ENCODE data around the gene GABARAPL2. TPM values are rescaled to one million over a fixed set of nuclear protein-coding genes. Genes with fewer than 3 reads are reported as not detected.
A peak's percentile ranks its signal among the peaks of the same experiment; 100 is the strongest.
"Not testable (repeated sequence)": the region's sequence is repeated elsewhere in the genome, so short reads cannot be mapped to it uniquely, and the experiment has no call there.

Gene GABARAPL2
- total RNA-seq, 1 donor from 2014 or later, result 222 TPM

DNA sequence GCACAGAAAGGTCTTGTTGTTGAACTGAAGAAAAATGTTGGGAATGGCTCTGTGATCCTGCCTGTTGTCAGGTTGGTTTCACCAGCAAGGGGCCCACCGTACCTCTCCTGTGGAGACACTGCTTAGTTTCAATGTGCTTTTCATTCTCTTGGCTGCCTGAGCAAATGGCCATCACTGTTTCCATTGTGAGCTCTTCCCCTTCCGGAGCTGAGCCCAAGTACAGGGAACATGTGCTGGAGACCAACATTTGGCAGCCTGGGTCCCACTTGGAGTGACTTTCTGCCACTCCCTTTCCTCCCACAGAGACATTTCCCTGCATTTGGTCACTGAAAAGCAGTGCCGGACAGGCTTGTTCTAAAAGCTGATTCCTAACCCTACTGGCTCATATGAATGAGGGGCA is 23.1 kb downstream of the GABARAPL2 start:
- Mint-ChIP-seq H3K27ac (ENCODE audit: unreplicated experiment) (peak overlapping the region; percentile 59), H3K4me1 (ENCODE audit: unreplicated experiment) (peaks cover 28% of the 10 kb centered on the region), H3K9me3 (ENCODE audit: unreplicated experiment) (no peaks in the 10 kb centered on the region), H3K36me3 (ENCODE audit: low read depth, unreplicated experiment) (peaks cover 32% of the 10 kb centered on the region), H3K27me3 (ENCODE audit: unreplicated experiment) (peaks cover 6% of the 10 kb centered on the region), H3K4me3 (ENCODE audit: unreplicated experiment) (peak overlapping the region; percentile 4)
- DNase-seq (ENCODE audit: low spot score), result no peak
- TF ChIP-seq, protein P1, sequence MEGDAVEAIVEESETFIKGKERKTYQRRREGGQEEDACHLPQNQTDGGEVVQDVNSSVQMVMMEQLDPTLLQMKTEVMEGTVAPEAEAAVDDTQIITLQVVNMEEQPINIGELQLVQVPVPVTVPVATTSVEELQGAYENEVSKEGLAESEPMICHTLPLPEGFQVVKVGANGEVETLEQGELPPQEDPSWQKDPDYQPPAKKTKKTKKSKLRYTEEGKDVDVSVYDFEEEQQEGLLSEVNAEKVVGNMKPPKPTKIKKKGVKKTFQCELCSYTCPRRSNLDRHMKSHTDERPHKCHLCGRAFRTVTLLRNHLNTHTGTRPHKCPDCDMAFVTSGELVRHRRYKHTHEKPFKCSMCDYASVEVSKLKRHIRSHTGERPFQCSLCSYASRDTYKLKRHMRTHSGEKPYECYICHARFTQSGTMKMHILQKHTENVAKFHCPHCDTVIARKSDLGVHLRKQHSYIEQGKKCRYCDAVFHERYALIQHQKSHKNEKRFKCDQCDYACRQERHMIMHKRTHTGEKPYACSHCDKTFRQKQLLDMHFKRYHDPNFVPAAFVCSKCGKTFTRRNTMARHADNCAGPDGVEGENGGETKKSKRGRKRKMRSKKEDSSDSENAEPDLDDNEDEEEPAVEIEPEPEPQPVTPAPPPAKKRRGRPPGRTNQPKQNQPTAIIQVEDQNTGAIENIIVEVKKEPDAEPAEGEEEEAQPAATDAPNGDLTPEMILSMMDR (IDR thresholded peaks at IDR 0.05; ENCODE audit: unreplicated experiment), result no peak

DNA sequence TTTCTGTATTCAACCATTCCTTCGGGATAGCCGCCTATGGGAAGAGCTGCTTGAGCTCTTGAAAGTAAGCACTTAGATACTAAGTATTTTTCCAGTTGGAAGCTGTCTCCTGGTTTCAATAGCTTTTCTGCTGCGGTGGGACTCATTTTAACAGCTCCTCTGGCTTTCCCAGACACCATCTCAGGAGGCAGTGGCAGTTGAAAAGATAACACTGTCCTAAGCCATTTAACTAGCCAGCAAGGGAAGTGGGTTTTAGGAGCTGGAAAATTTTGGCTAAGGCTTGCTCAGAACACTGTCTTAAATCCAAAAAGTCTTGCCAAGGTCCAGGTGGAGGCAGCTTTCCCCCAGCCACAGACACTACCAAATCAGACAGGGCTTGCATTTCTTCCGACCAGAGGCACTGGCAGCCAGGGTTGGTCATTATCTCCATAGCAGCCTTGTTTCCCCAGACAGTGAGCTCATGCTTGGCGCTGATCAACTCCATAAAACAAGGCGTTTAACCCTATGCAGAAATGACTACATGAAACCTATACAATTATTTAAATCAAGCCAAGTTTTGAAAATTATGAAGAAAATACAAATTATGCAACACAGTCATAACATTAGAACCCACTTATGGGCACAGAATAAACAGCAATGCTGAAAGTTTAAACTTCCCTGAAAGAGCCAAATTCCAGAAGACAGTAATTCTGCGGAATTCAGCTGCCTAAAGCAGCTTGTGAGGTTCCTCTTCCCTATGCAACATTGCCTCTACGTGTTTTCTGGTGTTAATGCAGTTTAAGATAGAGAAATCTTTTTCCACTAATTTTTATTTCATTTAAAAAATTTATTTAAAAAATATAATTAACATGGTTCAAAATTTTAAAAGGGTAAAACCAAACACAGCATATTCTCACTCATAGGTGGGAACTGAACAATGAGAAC is 25.0 kb downstream of the GABARAPL2 start:
- Mint-ChIP-seq H3K9me3 (ENCODE audit: unreplicated experiment) (no peaks in the 10 kb centered on the region), H3K4me3 (ENCODE audit: unreplicated experiment) (no peak overlapping the region), H3K36me3 (ENCODE audit: low read depth, unreplicated experiment) (peaks cover 21% of the 10 kb centered on the region), H3K4me1 (ENCODE audit: unreplicated experiment) (peaks cover 39% of the 10 kb centered on the region), H3K27me3 (ENCODE audit: unreplicated experiment) (peaks cover 4% of the 10 kb centered on the region), H3K27ac (ENCODE audit: unreplicated experiment) (peak overlapping the region; percentile 90)
- TF ChIP-seq, protein P1 (IDR thresholded peaks at IDR 0.05; ENCODE audit: unreplicated experiment), result no peak
- no peak for DNase-seq (ENCODE audit: low spot score)

DNA sequence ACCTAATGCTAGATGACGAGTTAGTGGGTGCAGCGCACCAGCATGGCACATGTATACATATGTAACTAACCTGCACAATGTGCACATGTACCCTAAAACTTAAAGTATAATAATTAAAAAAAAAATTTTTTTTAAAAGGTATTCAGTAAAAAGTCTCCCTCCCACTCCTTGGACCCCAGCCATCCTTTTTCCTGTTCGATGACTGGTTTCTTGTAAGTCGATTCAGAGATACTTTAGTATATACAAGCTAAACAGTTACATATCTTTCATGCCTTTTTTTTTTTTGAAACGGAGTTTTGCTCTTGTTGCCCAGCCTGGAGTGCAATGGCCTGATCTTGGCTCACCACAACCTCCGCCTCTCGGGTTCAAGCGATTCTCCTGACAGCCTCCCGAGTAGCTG is 25.7 kb downstream of the GABARAPL2 start:
- peaks cover 39% of the 10 kb centered on the region for H3K4me1 Mint-ChIP-seq (ENCODE audit: unreplicated experiment)
- H3K27ac Mint-ChIP-seq (ENCODE audit: unreplicated experiment); DNase-seq (ENCODE audit: low spot score); H3K4me3 Mint-ChIP-seq (ENCODE audit: unreplicated experiment); H3K9me3 Mint-ChIP-seq (ENCODE audit: unreplicated experiment); H3K27me3 Mint-ChIP-seq (ENCODE audit: unreplicated experiment): not testable (repeated sequence)
- peaks cover 24% of the 10 kb centered on the region for H3K36me3 Mint-ChIP-seq (ENCODE audit: low read depth, unreplicated experiment)

DNA sequence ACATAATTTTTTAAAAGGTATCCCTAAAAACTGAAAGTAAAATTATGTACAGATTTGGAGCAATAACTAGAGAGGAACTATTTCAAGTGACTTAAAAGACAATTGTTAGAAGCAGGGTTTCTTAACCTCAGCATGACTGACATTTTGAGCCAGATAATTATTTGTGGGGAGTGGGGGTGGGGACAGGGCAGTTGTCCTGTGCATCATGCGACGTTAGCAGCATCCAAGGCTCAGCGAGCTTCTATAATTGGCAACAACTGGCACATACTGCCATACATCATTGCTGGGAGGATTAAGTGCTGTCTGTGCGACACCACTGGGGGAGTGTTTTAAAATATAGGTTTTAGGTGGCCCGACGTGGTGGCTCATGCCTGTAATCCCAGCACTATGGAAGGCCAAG is 27.1 kb downstream of the GABARAPL2 start:
- Mint-ChIP-seq H3K4me1 (ENCODE audit: unreplicated experiment) (peaks cover 39% of the 10 kb centered on the region), H3K27ac (ENCODE audit: unreplicated experiment) (peak overlapping the region; percentile 88)
- TF ChIP-seq, protein P1 (IDR thresholded peaks at IDR 0.05; ENCODE audit: unreplicated experiment), result no peak

DNA sequence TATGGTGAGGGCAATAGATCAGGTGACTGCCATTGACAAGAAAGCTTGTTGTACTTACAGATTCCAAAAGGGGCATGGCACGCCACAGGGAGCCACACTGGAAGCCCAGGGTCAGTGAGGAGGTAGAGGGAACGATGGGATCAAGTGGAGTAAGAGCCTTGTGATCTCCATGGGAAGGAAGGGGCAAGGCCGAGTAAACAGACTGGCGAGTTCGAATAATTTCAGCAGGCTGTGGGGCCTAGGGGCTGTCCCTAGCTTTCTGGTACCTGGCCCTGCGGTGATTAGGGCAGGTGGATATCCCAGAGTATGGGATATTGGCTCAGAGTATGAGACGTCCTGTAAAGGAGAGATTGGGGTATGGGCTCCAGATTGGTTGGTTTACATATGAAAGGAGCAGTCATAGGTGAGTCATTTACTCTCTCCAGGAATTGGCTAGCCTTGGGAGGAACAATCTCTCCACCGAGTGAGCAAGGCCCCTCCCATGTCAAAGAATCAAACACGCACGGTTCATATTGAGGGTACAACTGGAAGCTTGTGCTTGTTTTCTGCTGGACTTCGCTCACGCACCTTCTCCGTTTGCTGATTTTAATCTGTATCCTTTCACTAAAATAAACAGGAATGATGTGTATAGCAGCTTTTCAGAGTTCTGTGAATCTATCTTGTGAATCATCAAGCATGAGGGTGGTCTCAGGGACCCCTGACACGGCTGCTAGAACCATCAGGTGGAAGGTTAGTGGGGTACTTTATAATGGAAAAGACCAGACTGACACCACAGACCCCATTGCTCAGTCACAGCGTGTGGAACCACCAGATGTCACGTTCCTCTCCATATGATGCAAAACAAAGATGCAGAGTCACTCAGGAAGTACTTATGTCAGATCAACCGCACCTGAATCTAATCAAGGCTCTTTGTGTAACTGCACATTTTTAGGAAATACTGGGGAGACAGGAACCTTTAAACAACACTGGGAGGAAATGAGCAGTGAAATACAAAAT is 27.9 kb downstream of the GABARAPL2 start:
- TF ChIP-seq, protein P1 (IDR thresholded peaks at IDR 0.05; ENCODE audit: unreplicated experiment), result no peak
- peaks cover 4% of the 10 kb centered on the region for H3K27me3 Mint-ChIP-seq (ENCODE audit: unreplicated experiment)
- peak overlapping the region; percentile 14 for H3K4me3 Mint-ChIP-seq (ENCODE audit: unreplicated experiment)
- H3K27ac Mint-ChIP-seq (ENCODE audit: unreplicated experiment), result peak overlapping the region; percentile 97
- H3K4me1 Mint-ChIP-seq (ENCODE audit: unreplicated experiment), result peaks cover 39% of the 10 kb centered on the region
- no peaks in the 10 kb centered on the region for H3K9me3 Mint-ChIP-seq (ENCODE audit: unreplicated experiment)
- H3K36me3 Mint-ChIP-seq (ENCODE audit: low read depth, unreplicated experiment), result peaks cover 27% of the 10 kb centered on the region
- DNase-seq (ENCODE audit: low spot score), result peak; percentile 6

More for the DNA sequence above, 27.1 kb downstream of the GABARAPL2 start:
- Mint-ChIP-seq H3K4me3 (ENCODE audit: unreplicated experiment) (peak overlapping the region; percentile 65), H3K36me3 (ENCODE audit: low read depth, unreplicated experiment) (peaks cover 33% of the 10 kb centered on the region), H3K27me3 (ENCODE audit: unreplicated experiment) (peaks cover 4% of the 10 kb centered on the region), H3K9me3 (ENCODE audit: unreplicated experiment) (no peaks in the 10 kb centered on the region)
- no peak for DNase-seq (ENCODE audit: low spot score)

Measured in endothelial cell (in vitro differentiated cells).